Stimulated activated CD4-positive, alpha-beta T cell treated with anti-CD3 and anti-CD28 coated beads, Interleukin-2, amount 100 ng/mL, for 48 hours (primary cell): ENCODE data around the gene ATG5.

Experiments
- DNase-seq, 2 donors: peaks; one replicate each; pipeline ENCODE4 v3.0.0-alpha.2; 2020

ATG5 gene

GRCh38 chr6:106149472-106150069 lies 176.0 kb downstream of the ATG5 start:
- no peak for DNase-seq

GRCh38 chr6:106147476-106147875 lies 178.1 kb downstream of the ATG5 start:
- DNase-seq: no peak

GRCh38 chr6:106146852-106147351 lies 178.7 kb downstream of the ATG5 start:
- DNase-seq: no peak

- no peak for DNase-seq
These were observed 179.8 kb downstream of the ATG5 start for GRCh38 chr6:106145741-106146227.

- DNase-seq: no peak
These were observed 180.4 kb downstream of the ATG5 start for GRCh38 chr6:106145144-106145543.

GRCh38 chr6:106143665-106144064 lies 181.9 kb downstream of the ATG5 start:
- DNase-seq: no peak

- no peak for DNase-seq
These were observed 182.6 kb downstream of the ATG5 start for GRCh38 chr6:106142876-106143431.

GRCh38 chr6:106141441-106142237 lies 183.9 kb downstream of the ATG5 start:
- peak in 1 of 2 donors; percentile 40 for DNase-seq

GRCh38 chr6:106138151-106138550 lies 187.4 kb downstream of the ATG5 start:
- DNase-seq: no peak

- DNase-seq: no peak
These were observed 188.7 kb downstream of the ATG5 start for GRCh38 chr6:106136845-106137244.

GRCh38 chr6:106135911-106136571 lies 189.5 kb downstream of the ATG5 start:
- DNase-seq: no peak

GRCh38 chr6:106134906-106135634 lies 190.5 kb downstream of the ATG5 start:
- DNase-seq: no peak
